GM12878 (cell line): ENCODE measurements around the gene NEO1. TPM values are rescaled to one million over a fixed set of nuclear protein-coding genes. Genes with fewer than 3 reads are reported as not detected.

Experiments
- ATAC-seq: fragments of 200-7000 bp; cut with Tn5 transposase; 3 replicates; pipeline ENCODE4 v1.9.1; 2020; ENCODE audit warnings: mild to moderate bottlenecking, moderate library complexity
- BruUV-seq: library from RNA; stranded (reverse); fragments of 400-500 nt; replicated peaks from 2 replicates; lab custom pipeline; 2021; lab: Mats Ljungman, UMichigan
- CTCF ChIA-PET: fragments of 300-600 bp; sonication (Branson Sonifier 250); formaldehyde crosslinking; extraction: SDS; loops from one replicate; lab custom pipeline; 2021; ENCODE audit warnings: inconsistent platforms; lab: Yijun Ruan, JAX
- POLR2A ChIA-PET: fragments of 350-600 bp; formaldehyde crosslinking; extraction: SDS; loops from one replicate; lab custom pipeline; 2021; ENCODE audit warnings: inconsistent platforms; lab: Charles Lee
- RAD21 ChIA-PET: fragments of 300-600 bp; sonication (Branson Sonifier 250); formaldehyde crosslinking; loops from one replicate; lab custom pipeline; 2023; ENCODE audit warnings: antibody characterized with exemption; ENCODE audit not compliant: unreplicated experiment; lab: Charles Lee
- SMC1A ChIA-PET: fragments of 300-600 bp; sonication (Branson Sonifier 250); formaldehyde crosslinking; loops from one replicate; lab custom pipeline; 2023; ENCODE audit not compliant: unreplicated experiment, uncharacterized antibody; lab: Charles Lee
- DNase-seq: peaks from one replicate; pipeline ENCODE4 v3.0.0-alpha.2; 2011; ENCODE audit warnings: low read depth, low spot score
- FAIRE-seq: peaks from 3 replicates; lab custom pipeline; 2011; peaks lifted over from hg19 to GRCh38; lab: Jason Lieb, UNC
- H2AFZ ChIP-seq: 2 replicates; pipeline ENCODE4 v1.6.0; 2011; ENCODE audit warnings: low read depth, low read length, control low read depth; ENCODE audit not compliant: control insufficient read depth
- H3K27ac ChIP-seq: 2 replicates; pipeline ENCODE4 v1.5.1; 2011; ENCODE audit warnings: control low read depth; ENCODE audit not compliant: control insufficient read depth, insufficient read depth
- H3K27me3 ChIP-seq, 2 experiments: replicated peaks in 1 of 2; 2 replicates each; pipeline versions ENCODE4 v1.6.0 to v1.6.1; 2011; ENCODE audit warnings: low read length in 1 of 2; ENCODE audit not compliant: control insufficient read depth in 2 of 2, insufficient read depth in 2 of 2
- H3K36me3 ChIP-seq, 2 experiments: 2 replicates each; pipeline ENCODE4 v1.5.1; 2011; ENCODE audit warnings: low read length in 1 of 2; ENCODE audit not compliant: control insufficient read depth in 2 of 2, insufficient read depth in 2 of 2
- H3K4me1 ChIP-seq: 2 replicates; pipeline ENCODE4 v1.6.1; 2011; ENCODE audit warnings: mild to moderate bottlenecking, low read length, moderate library complexity, mixed read lengths; ENCODE audit not compliant: control insufficient read depth, insufficient read depth
- H3K4me2 ChIP-seq: 2 replicates; pipeline ENCODE4 v1.6.0; 2011; ENCODE audit warnings: control low read depth; ENCODE audit not compliant: control insufficient read depth, insufficient read depth
- H3K4me3 ChIP-seq: fragments of 200-600 bp; sonication (generic); 2 replicates; pipeline ENCODE4 v1.5.1; 2016
- H3K79me2 ChIP-seq: 2 replicates; pipeline ENCODE4 v1.6.0; 2011; ENCODE audit warnings: low read length; ENCODE audit not compliant: control insufficient read depth, insufficient read depth
- H3K9ac ChIP-seq: 2 replicates; pipeline ENCODE4 v1.8.0; 2011; ENCODE audit warnings: low read length, control low read depth, mixed read lengths; ENCODE audit not compliant: control insufficient read depth, insufficient read depth
- H3K9me3 ChIP-seq: replicated peaks from 3 replicates; pipeline ENCODE4 v1.5.1; 2011; ENCODE audit warnings: mild to moderate bottlenecking, low read length; ENCODE audit not compliant: control insufficient read depth, insufficient read depth
- H4K20me1 ChIP-seq: 2 replicates; pipeline ENCODE4 v1.6.0; 2011; ENCODE audit not compliant: control insufficient read depth, insufficient read depth
- ASH2L ChIP-seq: fragments of 300-600, 200-600 bp; sonication (generic); IDR thresholded peaks from 2 replicates; pipeline ENCODE4 v1.6.1; 2017; ENCODE audit warnings: low read depth, mild to moderate bottlenecking, borderline replicate concordance
- BCL11A ChIP-seq: IDR thresholded peaks from 2 replicates; pipeline ENCODE4 v1.6.1; 2011; ENCODE audit warnings: low read depth, low read length
- BHLHE40 ChIP-seq, 2 experiments: fragments of 450-650 bp in 1 of 2; IDR thresholded peaks; 2 replicates each; pipeline ENCODE4 v1.6.1; 2011 to 2017; ENCODE audit warnings: low read depth in 2 of 2, borderline replicate concordance in 1 of 2, improper control_type of control experiment in 1 of 2, low read length in 1 of 2, mild to moderate bottlenecking in 1 of 2
- IRF3 ChIP-seq: fragments of 450-650 bp; IDR thresholded peaks from 2 replicates; pipeline ENCODE4 v1.6.1; 2014; ENCODE audit warnings: mild to moderate bottlenecking
- NKRF ChIP-seq: fragments of 450-650 bp; conservative IDR thresholded peaks from 2 replicates; pipeline ENCODE4 v1.6.1; 2017; ENCODE audit warnings: mild to moderate bottlenecking, moderate library complexity
- NRF1 ChIP-seq: conservative IDR thresholded peaks from 2 replicates; pipeline ENCODE4 v1.6.1; 2011; ENCODE audit warnings: mild to moderate bottlenecking, low read depth, low read length, improper control_type of control experiment
- PAX8 ChIP-seq: fragments of 450-650 bp; IDR thresholded peaks from 2 replicates; pipeline ENCODE4 v1.6.1; 2017; ENCODE audit warnings: mild to moderate bottlenecking, moderate library complexity
- ZBTB11 ChIP-seq: fragments of 450-650 bp; formaldehyde crosslinking; IDR thresholded peaks from 2 replicates; pipeline ENCODE4 v1.5.0; 2022; ENCODE audit warnings: mild to moderate bottlenecking, missing genetic modification characterization
- ZNF592 ChIP-seq: fragments of 450-650 bp; IDR thresholded peaks from 2 replicates; pipeline ENCODE4 v1.6.1; 2017; ENCODE audit warnings: mild to moderate bottlenecking, moderate library complexity
- WGBS: methylation state at CpG from one replicate; pipeline ENCODE4 v1.1.6; 2016; ENCODE audit warnings: low lambda C conversion rate; ENCODE audit not compliant: insufficient replicate concordance, insufficient coverage; ENCODE audit errors: missing lambda C conversion rate; 5-methylcytosine and 5-hydroxymethylcytosine counted together
- in situ Hi-C: fragments of 300-500 bp; cut with MboI; formaldehyde crosslinking; loops from 9 replicates; pipeline ENCODE4 v1.14.3; 2018; ENCODE audit warnings: mixed read lengths
- intact Hi-C: fragments of 100-400 bp; cut with micrococcal nuclease; formaldehyde crosslinking; loops from one replicate; pipeline ENCODE4 v1.14.2; 2022; ENCODE audit not compliant: unreplicated experiment
- polyA plus RNA-seq, 11 experiments: library from polyadenylated mRNA; depleted of rRNA in 4 of 11; unstranded in 6 of 11; stranded (reverse) in 5 of 11; fragments of >200 nt; fragmentation: Nextera tagmentation in 4 of 11; fragmentation: Illumina TruSeq in 1 of 11; extraction: Ambion mirVana in 4 of 11; extraction: Trizol in 1 of 11; gene quantifications; 1 replicate in 1 of 11; 2 replicates in 10 of 11; pipeline versions ENCODE4 v1.2.1 to v1.2.3, GENCODE V29; 2011 to 2016; ENCODE audit warnings: inconsistent platforms in 2 of 11, missing spikeins in 2 of 11, low read depth in 1 of 11
- total RNA-seq, 4 experiments: library from RNA; depleted of rRNA in 3 of 4; stranded (reverse); fragments of >200 nt in 3 of 4; fragmentation: Illumina TruSeq in 1 of 4; extraction: Trizol in 1 of 4; gene quantifications; 2 replicates each; pipeline versions ENCODE4 v1.2.1 to v1.2.3, GENCODE V29; 2013 to 2021
- TF ChIP-seq, protein P1 (sequence below): fragments of 450-650 bp; IDR thresholded peaks from 2 replicates; pipeline ENCODE4 v1.6.1; 2018; ENCODE audit warnings: mild to moderate bottlenecking, low read depth, moderate library complexity; ENCODE audit not compliant: partially characterized antibody

NEO1 gene
- total and polyA plus RNA-seq, 10 of the 15 experiments (the other 5 are each of a cell fraction or from before 2014, with no cell fraction given), result 0.03 to 2.0 (median 0.32) TPM

GRCh38 chr15:73190189-73190601, 137.9 kb downstream of the NEO1 start:
- H2AFZ ChIP-seq, result no peak overlapping the region
- ATAC-seq (no peak), DNase-seq (no peak), FAIRE-seq (no peak)
- intact Hi-C loops (no loop called here), in situ Hi-C loops (no loop called here)
- no peaks in the 10 kb centered on the region for H4K20me1 ChIP-seq
- SMC1A ChIA-PET, result no interaction called here
- H3K4me2 ChIP-seq, result no peak overlapping the region
- WGBS, result 17% methylated on average over 2 of the region's 2 CpGs
- no peak overlapping the region for H3K4me3 ChIP-seq
- no peaks in the 10 kb centered on the region for H3K27me3 ChIP-seq
- H3K79me2 ChIP-seq, result no peaks in the 10 kb centered on the region
- no peak overlapping the region for H3K27ac ChIP-seq
- no peak overlapping the region for H3K9ac ChIP-seq
- no TSS peak for BruUV-seq
- H3K4me1 ChIP-seq, result no peaks in the 10 kb centered on the region
- H3K9me3 ChIP-seq, result no peaks in the 10 kb centered on the region
- POLR2A ChIA-PET, result no interaction called here
- no peaks in the 10 kb centered on the region for H3K36me3 ChIP-seq
- RAD21 ChIA-PET, result no interaction called here
- CTCF ChIA-PET, result no interaction called here
- TF ChIP-seq, protein P1, sequence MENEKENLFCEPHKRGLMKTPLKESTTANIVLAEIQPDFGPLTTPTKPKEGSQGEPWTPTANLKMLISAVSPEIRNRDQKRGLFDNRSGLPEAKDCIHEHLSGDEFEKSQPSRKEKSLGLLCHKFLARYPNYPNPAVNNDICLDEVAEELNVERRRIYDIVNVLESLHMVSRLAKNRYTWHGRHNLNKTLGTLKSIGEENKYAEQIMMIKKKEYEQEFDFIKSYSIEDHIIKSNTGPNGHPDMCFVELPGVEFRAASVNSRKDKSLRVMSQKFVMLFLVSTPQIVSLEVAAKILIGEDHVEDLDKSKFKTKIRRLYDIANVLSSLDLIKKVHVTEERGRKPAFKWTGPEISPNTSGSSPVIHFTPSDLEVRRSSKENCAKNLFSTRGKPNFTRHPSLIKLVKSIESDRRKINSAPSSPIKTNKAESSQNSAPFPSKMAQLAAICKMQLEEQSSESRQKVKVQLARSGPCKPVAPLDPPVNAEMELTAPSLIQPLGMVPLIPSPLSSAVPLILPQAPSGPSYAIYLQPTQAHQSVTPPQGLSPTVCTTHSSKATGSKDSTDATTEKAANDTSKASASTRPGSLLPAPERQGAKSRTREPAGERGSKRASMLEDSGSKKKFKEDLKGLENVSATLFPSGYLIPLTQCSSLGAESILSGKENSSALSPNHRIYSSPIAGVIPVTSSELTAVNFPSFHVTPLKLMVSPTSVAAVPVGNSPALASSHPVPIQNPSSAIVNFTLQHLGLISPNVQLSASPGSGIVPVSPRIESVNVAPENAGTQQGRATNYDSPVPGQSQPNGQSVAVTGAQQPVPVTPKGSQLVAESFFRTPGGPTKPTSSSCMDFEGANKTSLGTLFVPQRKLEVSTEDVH, result no peak
- TF ChIP-seq IRF3 (no peak), ZNF592 (no peak), ASH2L (no peak), BHLHE40 (IDR thresholded peaks at IDR 0.05; ENCODE audit: borderline replicate concordance in 1 of 2, low read depth in 2 of 2, low read length in 1 of 2) (no peak), BCL11A (no peak), NRF1 (no peak), NKRF (no peak), ZBTB11 (no peak), PAX8 (no peak)
